CD14-positive monocyte (primary cell): Measurements from ENCODE around the gene PKM. TPM values are rescaled to one million over a fixed set of nuclear protein-coding genes. Genes with fewer than 3 reads are reported as not detected.

Experiments
- DNase-seq, 3 donors: peaks; one replicate each; pipeline ENCODE4 v3.0.0-alpha.2; 2011 to 2022
- H2AFZ ChIP-seq: 2 replicates; pipeline ENCODE4 v1.6.0; 2012; ENCODE audit warnings: mild to moderate bottlenecking, low read depth, low read length, inconsistent platforms; ENCODE audit not compliant: insufficient read depth, poor library complexity, severe bottlenecking
- H3K27ac ChIP-seq, 2 donors: 1 replicate in 1 of 2; 2 replicates in 1 of 2; pipeline ENCODE4 v1.5.1; 2012 to 2013; ENCODE audit warnings: low read length in 2 of 2, control low read depth in 1 of 2, inconsistent platforms in 1 of 2, low read depth in 1 of 2, mild to moderate bottlenecking in 1 of 2
- H3K27me3 ChIP-seq, 2 donors: one replicate each; pipeline versions ENCODE4 v1.6.0 to v1.6.1; 2011 to 2013; ENCODE audit warnings: low read length in 2 of 2; ENCODE audit not compliant: control insufficient read depth in 2 of 2, insufficient read depth in 2 of 2
- H3K36me3 ChIP-seq, 2 donors: replicated peaks in 1 of 2; 1 replicate in 1 of 2; 2 replicates in 1 of 2; pipeline versions ENCODE4 v1.5.1 to v1.6.1; 2012 to 2013; ENCODE audit warnings: low read length in 2 of 2, control low read depth in 1 of 2, inconsistent platforms in 1 of 2, mild to moderate bottlenecking in 1 of 2; ENCODE audit not compliant: insufficient read depth in 2 of 2, control insufficient read depth in 1 of 2
- H3K4me1 ChIP-seq, 2 donors: 1 replicate in 1 of 2; 2 replicates in 1 of 2; pipeline versions ENCODE4 v1.5.1 to v1.6.1; 2012 to 2013; ENCODE audit warnings: low read length in 2 of 2, control low read depth in 1 of 2, inconsistent platforms in 1 of 2, mild to moderate bottlenecking in 1 of 2, moderate library complexity in 1 of 2; ENCODE audit not compliant: insufficient read depth in 2 of 2, control insufficient read depth in 1 of 2
- H3K4me2 ChIP-seq: replicated peaks from 2 replicates; pipeline ENCODE3; 2012; ENCODE audit warnings: low read length, moderate library complexity, mild to moderate bottlenecking; ENCODE audit not compliant: poor library complexity, severe bottlenecking; ENCODE audit errors: extremely low read depth
- H3K4me3 ChIP-seq, 3 experiments: fragments of 200-600 bp in 1 of 3; sonication (generic) in 1 of 3; replicated peaks in 1 of 3; 1 replicate in 2 of 3; 2 replicates in 1 of 3; pipeline ENCODE4 v1.5.1; 2011 to 2013; ENCODE audit warnings: low read length in 3 of 3, mild to moderate bottlenecking in 3 of 3, control low read depth in 2 of 3, low read depth in 2 of 3, inconsistent platforms in 1 of 3, moderate library complexity in 1 of 3
- H3K79me2 ChIP-seq: 2 replicates; pipeline ENCODE4 v1.6.0; 2012; ENCODE audit warnings: mild to moderate bottlenecking, control low read depth, inconsistent platforms, low read length, moderate library complexity; ENCODE audit not compliant: insufficient read depth
- H3K9ac ChIP-seq: 2 replicates; pipeline ENCODE4 v1.6.0; 2017; ENCODE audit warnings: low read length, mild to moderate bottlenecking; ENCODE audit not compliant: insufficient read depth, poor library complexity, severe bottlenecking
- H3K9me3 ChIP-seq, 2 donors: replicated peaks in 1 of 2; 1 replicate in 1 of 2; 2 replicates in 1 of 2; pipeline versions ENCODE4 v1.5.1 to v1.6.1; 2012 to 2013; ENCODE audit warnings: low read length in 2 of 2, control low read depth in 1 of 2; ENCODE audit not compliant: control insufficient read depth in 1 of 2, insufficient read depth in 1 of 2
- H4K20me1 ChIP-seq: 2 replicates; pipeline ENCODE4 v1.6.0; 2012; ENCODE audit warnings: mild to moderate bottlenecking, low read length, control low read depth, moderate library complexity; ENCODE audit not compliant: insufficient read depth
- H3K27ac Mint-ChIP-seq, 7 donors: one replicate each; pipeline ENCODE4 v1.8.0; 2020; ENCODE audit warnings: mild to moderate bottlenecking in 7 of 7, mixed read lengths in 7 of 7, moderate library complexity in 6 of 7, inconsistent platforms in 2 of 7
- H3K27me3 Mint-ChIP-seq, 3 donors: one replicate each; pipeline ENCODE4 v1.8.0; 2021 to 2022; ENCODE audit warnings: low read depth in 3 of 3, mild to moderate bottlenecking in 3 of 3, mixed read lengths in 3 of 3, moderate library complexity in 3 of 3, inconsistent platforms in 1 of 3
- H3K36me3 Mint-ChIP-seq, 2 donors: one replicate each; pipeline ENCODE4 v1.8.0; 2020; ENCODE audit warnings: mixed read lengths in 2 of 2, inconsistent platforms in 1 of 2, mild to moderate bottlenecking in 1 of 2
- H3K4me1 Mint-ChIP-seq: one replicate; pipeline ENCODE4 v1.8.0; 2020; ENCODE audit warnings: mild to moderate bottlenecking, mixed read lengths
- H3K4me3 Mint-ChIP-seq, 2 donors: one replicate each; pipeline ENCODE4 v1.8.0; 2020; ENCODE audit warnings: mild to moderate bottlenecking in 2 of 2, mixed read lengths in 2 of 2, moderate library complexity in 1 of 2
- H3K9me3 Mint-ChIP-seq, 7 donors: one replicate each; pipeline ENCODE4 v1.8.0; 2020 to 2022; ENCODE audit warnings: mixed read lengths in 7 of 7, mild to moderate bottlenecking in 6 of 7, moderate library complexity in 6 of 7, inconsistent platforms in 2 of 7
- WGBS: methylation state at CpG from one replicate; pipeline ENCODE4 v1.1.5; 2013; ENCODE audit warnings: missing lambda C conversion rate; ENCODE audit not compliant: insufficient coverage; 5-methylcytosine and 5-hydroxymethylcytosine counted together
- intact Hi-C, 2 donors: fragments of 100-400 bp; cut with micrococcal nuclease; formaldehyde crosslinking; loops; one replicate each; pipeline versions ENCODE4 v1.15.0 to v1.15.1; 2023
- polyA plus RNA-seq, 3 donors: library from polyadenylated mRNA; depleted of rRNA in 1 of 3; unstranded in 2 of 3; stranded (reverse) in 1 of 3; fragments of 300-500 nt in 2 of 3; fragments of >200 nt in 1 of 3; fragmentation: Illumina TruSeq in 2 of 3; gene quantifications; 1 replicate in 2 of 3; 2 replicates in 1 of 3; pipeline ENCODE4 v1.2.3, GENCODE V29; 2012 to 2021
- TF ChIP-seq, protein P1 (sequence below): fragments of 200-600 bp; IDR thresholded peaks from one replicate; pipeline ENCODE4 v1.8.0; 2022; ENCODE audit warnings: antibody characterized with exemption, mild to moderate bottlenecking

Gene PKM
- polyA plus RNA-seq, 3 donors = 544 to 999 (median 986) TPM

GRCh38 chr15:72192416-72192815 lies 38.6 kb downstream of the PKM start:
- Histone ChIP-seq H3K27me3 (peaks cover 11 to 29% of the 10 kb centered on the region in 2 donors), H3K9ac (no peak overlapping the region), H3K9me3 (no peaks in the 10 kb centered on the region), H3K79me2 (no peaks in the 10 kb centered on the region), H4K20me1 (no peaks in the 10 kb centered on the region), H3K4me3 (no peak overlapping the region), H3K27ac (no peak overlapping the region), H3K4me2 (no peak overlapping the region), H3K36me3 (no peaks in the 10 kb centered on the region), H2AFZ (no peak overlapping the region), H3K4me1 (peaks cover 18 to 23% of the 10 kb centered on the region in 2 donors)
- no peak for DNase-seq
- Mint-ChIP-seq H3K27me3 (peaks cover 18 to 22% (median 18%) of the 10 kb centered on the region in 3 donors), H3K4me3 (no peak overlapping the region), H3K9me3 (peaks cover 0 to 2% (median 0%) of the 10 kb centered on the region in 7 donors), H3K4me1 (peaks cover 21% of the 10 kb centered on the region), H3K36me3 (peaks cover 3 to 6% of the 10 kb centered on the region in 2 donors), H3K27ac (peak overlapping the region in 1 of 7 donors; percentile 57)
- intact Hi-C loops = loop anchor here (10.0 kb wide), 3 partner anchors 78 to 482 kb away; partner anchors contain the start of genes ARIH1 (in 1 of the 2), MYO9A (in 1 of the 2) and SENP8 (in 1 of the 2)
- TF ChIP-seq, protein P1, sequence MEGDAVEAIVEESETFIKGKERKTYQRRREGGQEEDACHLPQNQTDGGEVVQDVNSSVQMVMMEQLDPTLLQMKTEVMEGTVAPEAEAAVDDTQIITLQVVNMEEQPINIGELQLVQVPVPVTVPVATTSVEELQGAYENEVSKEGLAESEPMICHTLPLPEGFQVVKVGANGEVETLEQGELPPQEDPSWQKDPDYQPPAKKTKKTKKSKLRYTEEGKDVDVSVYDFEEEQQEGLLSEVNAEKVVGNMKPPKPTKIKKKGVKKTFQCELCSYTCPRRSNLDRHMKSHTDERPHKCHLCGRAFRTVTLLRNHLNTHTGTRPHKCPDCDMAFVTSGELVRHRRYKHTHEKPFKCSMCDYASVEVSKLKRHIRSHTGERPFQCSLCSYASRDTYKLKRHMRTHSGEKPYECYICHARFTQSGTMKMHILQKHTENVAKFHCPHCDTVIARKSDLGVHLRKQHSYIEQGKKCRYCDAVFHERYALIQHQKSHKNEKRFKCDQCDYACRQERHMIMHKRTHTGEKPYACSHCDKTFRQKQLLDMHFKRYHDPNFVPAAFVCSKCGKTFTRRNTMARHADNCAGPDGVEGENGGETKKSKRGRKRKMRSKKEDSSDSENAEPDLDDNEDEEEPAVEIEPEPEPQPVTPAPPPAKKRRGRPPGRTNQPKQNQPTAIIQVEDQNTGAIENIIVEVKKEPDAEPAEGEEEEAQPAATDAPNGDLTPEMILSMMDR = no peak
- WGBS = no CpG with 5 or more reads among the region's 3 CpGs

GRCh38 chr15:72189250-72189902 lies 41.6 kb downstream of the PKM start:
- TF ChIP-seq, protein P1 = no peak
- H3K4me1 ChIP-seq = no peaks in the 10 kb centered on the region
- Mint-ChIP-seq H3K27me3 (peaks cover 16 to 29% (median 21%) of the 10 kb centered on the region in 3 donors), H3K27ac (no peak overlapping the region), H3K4me3 (no peak overlapping the region), H3K36me3 (no peaks in the 10 kb centered on the region), H3K4me1 (peaks cover 3% of the 10 kb centered on the region), H3K9me3 (peaks cover 0 to 3% (median 0%) of the 10 kb centered on the region in 7 donors)
- DNase-seq = no peak
- no peak overlapping the region for H3K4me3 ChIP-seq
- H3K9ac ChIP-seq = no peak overlapping the region
- peaks cover 21 to 34% of the 10 kb centered on the region in 2 donors for H3K27me3 ChIP-seq
- no peak overlapping the region for H3K4me2 ChIP-seq
- intact Hi-C loops = no loop called here
- H3K79me2 ChIP-seq = no peaks in the 10 kb centered on the region
- H3K36me3 ChIP-seq = no peaks in the 10 kb centered on the region
- no peaks in the 10 kb centered on the region for H4K20me1 ChIP-seq
- H2AFZ ChIP-seq = no peak overlapping the region
- no peak overlapping the region for H3K27ac ChIP-seq
- H3K9me3 ChIP-seq = peaks cover 0 to 2% of the 10 kb centered on the region in 2 donors
- WGBS = no CpG with 5 or more reads among the region's 2 CpGs
